Stimulated activated CD4-positive, alpha-beta T cell treated with anti-CD3 and anti-CD28 coated beads, Interleukin-15, amount 100 ng/mL, for 24 hours (primary cell): ENCODE measurements around the gene SLC6A18.

ENCODE experiments used
- DNase-seq: peaks from one replicate; pipeline ENCODE4 v3.0.0-alpha.2; 2020

SLC6A18 gene

DNA sequence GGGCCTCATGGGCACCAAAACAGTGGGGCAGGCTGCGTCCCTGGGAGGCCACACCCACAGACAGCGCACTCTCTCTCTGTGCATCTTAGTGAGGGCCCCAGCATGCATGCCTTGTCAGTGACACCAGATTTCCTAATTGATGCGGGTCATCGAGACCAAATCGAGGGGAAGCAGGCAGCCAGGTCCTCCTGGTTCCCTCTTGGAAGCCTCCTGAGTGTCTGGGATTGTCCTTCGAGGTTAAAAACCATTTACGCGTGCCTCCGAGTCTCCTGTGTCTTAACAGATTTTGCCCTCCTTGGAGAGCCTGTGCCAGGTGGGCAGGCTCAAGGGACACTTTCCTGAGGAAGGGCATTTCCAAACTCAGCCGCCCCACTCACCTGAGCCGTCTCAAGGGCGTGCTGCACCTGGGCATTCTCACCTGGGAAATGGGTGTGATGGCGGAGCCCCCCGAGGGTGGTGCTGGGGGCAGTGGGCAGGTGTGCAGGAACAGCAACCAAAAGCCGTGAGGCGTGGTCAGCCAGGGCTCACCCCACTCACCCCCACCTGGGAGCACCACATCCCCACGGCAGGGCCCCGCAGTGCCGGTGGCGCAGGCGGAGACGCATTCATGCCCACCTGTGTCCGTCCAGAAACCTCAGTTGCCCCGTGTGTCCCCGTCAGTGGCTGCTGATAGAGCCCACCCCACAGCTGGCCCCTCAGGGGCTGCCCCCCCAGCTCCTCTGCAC lies 21.1 kb upstream of the SLC6A18 start:
- no peak for DNase-seq

DNA sequence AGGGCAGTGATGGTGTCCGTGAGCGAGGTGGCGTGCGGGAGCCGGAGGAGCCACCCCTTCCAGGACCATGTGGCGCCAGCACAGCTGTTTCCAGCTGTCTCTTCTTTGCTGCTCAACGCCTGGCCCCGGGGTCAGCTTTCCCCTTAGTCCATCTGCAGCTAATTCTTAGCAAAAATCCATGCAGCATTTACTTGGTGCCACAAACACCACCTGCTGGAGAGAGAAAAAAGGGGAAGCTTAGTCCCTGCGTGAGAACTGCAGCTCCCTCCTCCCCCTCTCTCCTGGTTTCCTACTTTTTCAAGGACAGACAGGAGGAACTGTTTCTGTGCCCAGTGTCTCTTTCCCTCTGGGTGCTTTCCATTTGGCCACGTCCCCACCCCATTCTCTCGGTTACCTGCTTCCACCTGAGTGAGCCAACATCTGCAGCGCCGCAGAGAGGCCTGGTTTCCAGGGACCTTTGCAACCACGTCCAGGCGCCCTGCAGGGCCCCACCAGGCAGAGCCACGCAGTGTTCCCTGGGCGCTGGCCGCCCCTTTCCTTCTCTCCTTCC lies 20.4 kb upstream of the SLC6A18 start:
- no peak for DNase-seq

DNA sequence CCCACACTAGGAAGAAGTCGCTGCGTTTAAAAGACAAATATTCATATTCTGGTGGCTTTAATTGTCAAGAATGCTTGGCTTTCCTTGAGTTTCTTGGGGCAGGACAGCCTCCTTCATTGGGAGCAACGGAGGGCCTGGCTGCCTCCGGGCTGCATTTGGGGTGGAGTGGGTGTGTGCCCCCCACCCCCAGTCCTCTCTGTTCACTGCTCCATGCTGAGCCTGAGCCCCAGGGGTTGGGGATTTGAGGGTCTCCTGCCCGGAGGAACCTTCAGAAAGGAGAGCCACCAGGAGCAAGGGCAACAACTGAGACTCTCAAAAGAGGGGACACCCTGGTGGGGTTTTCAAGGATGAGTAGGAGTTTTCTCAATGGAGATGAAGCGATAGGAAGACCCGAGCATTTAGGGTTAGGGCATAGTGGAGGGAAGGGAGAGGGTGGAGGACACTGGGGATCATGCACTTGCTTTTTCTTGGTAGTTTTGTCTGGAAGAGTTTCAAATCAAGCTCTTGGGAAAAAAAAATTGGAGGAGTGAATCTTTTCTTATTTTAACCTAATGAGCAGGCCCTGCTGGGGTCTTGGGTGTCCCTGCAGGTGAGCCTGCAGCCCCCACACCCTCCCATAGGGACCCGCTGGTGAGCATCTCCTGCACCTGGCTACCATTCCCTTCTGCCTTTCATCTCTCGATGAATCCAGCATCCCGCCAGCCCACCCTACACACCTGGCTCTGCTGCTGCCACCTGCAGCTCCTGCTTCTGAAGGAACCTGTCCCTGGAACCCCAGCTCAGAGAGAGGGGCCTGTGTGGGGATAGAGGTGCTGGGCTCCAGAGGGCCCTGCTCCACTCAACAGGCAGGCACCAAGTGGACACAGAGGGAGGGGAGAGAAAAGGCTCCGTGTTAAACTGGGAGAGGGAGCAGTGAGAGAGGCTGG lies 19.7 kb upstream of the SLC6A18 start:
- no peak for DNase-seq

GRCh38 chr5:1206521-1207412 lies 18.4 kb upstream of the SLC6A18 start:
- no peak for DNase-seq

GRCh38 chr5:1207555-1207954 lies 17.6 kb upstream of the SLC6A18 start:
- DNase-seq: no peak

DNA sequence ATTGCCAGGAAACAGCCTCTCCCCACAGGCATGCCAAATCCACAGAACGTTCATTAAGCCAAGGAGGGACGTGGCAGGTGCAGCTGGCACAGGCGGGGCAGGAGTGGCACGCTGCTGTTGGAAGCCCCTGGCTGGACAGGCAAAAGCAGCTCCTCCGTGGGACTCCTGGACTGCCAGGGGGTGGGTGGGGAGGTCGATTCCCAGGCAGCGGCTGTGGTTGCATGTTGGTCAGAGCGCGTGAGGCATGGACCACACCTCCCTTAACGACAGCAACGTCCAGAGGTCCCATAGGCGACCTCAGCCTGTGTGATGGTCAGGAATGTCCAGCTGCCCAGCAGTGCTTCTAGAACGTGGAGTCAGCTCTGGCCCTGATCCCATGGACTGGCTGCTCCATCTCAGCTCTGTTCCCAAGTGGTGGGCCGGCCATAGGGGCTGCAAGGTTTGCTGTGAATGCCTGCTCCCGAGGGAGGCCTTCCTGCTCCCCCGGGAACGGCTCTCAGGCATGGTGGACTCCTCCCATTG lies 16.9 kb upstream of the SLC6A18 start:
- no peak for DNase-seq

DNA sequence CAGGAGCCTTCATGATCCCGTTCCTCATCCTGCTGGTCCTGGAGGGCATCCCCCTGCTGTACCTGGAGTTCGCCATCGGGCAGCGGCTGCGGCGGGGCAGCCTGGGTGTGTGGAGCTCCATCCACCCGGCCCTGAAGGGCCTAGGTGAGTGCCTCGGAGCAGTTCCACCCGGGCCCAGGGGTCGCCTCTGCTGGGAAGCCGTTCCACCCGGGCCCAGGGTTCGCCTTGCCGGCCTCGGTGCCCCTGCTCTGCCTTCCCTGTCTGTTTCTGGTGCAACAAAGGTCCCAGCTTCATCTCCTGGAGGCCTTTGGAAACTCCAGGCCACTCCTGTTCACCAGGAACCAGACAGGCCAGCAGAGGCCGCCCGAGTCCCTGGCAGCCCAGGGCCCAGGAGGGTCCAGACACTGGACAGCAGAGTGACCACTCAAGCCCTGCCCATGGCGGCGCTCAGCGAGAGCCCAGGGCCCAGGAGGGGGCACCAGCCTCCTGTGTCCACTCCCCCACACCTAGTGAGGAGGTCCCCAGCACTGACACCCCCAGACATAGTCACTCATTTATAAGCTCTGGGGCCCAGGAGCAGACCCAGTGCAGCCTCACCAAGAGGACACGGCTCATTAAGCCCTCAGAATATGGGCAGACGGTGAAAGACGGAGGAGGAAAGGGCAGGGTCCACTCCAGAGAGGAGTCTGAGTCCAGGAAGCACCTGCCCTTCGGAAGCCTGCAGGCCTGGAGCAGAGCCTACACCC lies 16.3 kb upstream of the SLC6A18 start:
- no peak for DNase-seq

DNA sequence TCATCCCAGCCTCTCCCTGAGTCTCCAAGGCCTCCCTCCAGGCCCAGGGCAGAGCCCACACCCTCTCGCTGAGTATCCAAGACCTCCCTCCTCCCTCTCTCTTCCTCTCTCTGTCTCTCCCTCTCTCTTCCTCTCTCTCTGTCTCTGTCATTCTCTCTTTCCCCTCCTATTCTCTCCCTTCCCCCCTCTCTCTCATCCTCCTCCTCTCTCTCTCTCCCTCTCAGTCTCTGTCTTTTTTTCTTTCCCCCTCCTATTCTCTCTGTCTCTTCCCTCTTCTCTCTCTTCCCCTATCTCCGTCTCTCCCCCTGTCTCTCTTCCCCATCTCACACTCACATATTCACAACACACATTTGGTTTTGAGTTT lies 15.7 kb upstream of the SLC6A18 start:
- no peak for DNase-seq

DNA sequence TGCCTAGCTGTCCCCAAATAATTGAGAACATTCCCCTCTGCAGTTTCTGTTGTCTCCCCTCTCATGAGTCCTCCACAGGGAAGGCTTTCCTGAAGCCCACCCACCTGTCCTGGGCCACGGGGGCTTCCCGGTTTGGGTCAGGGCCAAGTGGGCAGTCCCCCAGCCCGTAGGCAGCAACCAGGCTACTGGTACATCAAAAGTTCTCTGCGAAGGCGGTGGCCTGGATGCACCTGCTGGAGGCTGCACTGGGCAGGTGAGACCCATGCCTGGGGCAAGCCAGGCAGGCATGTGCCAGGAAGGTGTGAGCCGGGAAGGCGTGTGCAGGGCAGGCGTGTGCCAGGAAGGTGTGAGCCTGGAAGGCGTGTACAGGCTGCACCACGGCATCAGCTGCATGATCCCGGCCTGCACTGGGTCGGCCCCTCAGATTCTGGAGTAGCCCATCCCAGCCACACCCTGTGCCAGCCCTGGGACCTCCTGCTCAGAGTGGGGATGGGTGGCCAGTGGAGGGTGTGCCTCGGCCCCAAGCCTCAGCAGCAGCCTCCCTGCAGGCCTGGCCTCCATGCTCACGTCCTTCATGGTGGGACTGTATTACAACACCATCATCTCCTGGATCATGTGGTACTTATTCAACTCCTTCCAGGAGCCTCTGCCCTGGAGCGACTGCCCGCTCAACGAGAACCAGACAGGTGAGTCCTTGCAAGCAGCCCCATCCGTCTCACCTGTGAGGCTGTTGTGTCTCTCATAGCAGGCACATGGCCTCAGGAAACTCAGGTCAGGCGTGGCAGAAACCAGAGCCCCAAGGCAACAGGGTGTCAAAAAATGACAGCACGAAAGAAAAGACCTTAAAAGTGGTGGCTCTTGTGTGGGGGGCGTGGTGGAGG lies 15.0 kb upstream of the SLC6A18 start:
- DNase-seq: no peak

- no peak for DNase-seq
Observed at GRCh38 chr5:1210832-1211251, 14.3 kb upstream of the SLC6A18 start.

DNA sequence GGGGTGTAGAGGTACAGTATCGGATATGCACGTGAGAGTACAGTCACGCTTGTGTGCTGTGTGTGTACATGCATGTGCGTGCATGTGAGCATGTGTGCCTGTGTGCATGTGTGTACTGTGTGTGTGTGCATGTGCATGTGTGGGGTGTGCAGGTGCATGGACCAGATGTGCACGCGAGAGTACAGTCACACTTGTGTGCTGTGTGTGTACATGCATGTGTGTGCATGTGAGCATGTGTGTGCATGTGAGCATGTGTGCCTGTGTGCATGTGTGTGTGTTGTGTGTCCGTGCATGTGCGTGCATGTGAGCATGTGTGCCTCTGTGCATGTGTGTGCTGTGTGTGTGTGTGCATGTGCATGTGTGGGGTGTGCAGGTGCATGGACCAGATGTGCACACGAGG lies 13.5 kb upstream of the SLC6A18 start:
- no peak for DNase-seq

GRCh38 chr5:1212271-1212670 lies 12.9 kb upstream of the SLC6A18 start:
- DNase-seq: no peak

DNA sequence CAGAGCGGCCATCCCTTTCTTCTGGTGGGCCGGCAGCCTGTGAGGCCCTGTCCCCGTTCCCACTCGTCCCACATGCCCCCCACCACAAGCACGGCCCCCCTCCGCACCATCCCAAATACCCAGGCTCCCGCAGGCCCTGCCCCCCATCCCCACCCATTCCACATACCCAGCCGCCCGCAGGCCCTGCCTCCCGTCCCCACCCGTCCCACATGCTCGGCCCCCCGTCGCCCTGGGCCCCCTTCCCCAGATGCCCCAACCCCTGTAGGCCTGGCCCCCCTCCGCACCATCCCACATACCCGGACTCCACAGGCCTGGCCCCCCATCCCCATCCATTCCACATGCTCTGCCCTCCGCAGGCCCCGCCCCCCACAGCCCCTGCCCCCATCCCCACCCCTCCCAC lies 12.3 kb upstream of the SLC6A18 start:
- no peak for DNase-seq

GRCh38 chr5:1213508-1214162 lies 11.5 kb upstream of the SLC6A18 start:
- no peak for DNase-seq

DNA sequence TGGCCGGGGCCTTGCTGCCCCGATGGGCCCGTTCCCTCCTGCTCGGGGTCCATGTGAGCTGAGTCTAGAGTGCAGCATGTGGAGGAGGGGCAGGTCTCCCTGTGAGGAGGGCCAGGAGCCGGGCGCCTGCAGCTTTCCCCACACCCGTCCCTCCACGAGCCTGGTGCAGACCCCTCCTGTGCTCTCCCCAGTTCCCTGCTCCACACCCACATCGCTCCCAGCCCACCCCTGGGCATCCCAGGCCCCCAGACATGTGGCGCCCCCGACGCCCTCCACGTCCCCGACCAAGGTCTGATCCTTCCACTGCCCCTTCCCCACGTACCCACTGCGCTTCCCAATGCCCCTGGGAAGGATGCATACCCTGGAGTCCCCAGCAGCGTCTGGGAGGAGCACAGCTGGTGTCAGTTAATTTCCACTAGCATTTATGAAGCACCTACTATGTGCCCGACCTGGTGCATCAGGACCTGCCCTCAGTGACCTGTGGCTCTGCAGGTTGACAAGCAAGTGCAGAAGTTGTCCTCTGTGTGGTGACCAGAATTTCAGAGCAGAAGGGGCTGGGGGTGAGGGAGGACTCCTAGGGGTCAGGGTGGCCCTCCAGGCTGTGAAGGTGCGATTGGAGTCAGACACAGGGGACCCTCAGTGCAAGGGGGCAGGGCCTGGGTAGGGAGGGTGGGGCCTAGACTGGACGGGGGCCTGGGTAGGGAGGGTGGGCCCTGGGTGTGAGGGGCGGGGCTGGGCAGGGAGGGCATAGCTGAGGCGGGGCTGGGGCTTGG lies 10.8 kb upstream of the SLC6A18 start:
- DNase-seq: no peak

- no peak for DNase-seq
Observed at GRCh38 chr5:1214936-1215220, 10.3 kb upstream of the SLC6A18 start.

- DNase-seq: no peak
Observed at GRCh38 chr5:1215320-1216096, 9.7 kb upstream of the SLC6A18 start.

DNA sequence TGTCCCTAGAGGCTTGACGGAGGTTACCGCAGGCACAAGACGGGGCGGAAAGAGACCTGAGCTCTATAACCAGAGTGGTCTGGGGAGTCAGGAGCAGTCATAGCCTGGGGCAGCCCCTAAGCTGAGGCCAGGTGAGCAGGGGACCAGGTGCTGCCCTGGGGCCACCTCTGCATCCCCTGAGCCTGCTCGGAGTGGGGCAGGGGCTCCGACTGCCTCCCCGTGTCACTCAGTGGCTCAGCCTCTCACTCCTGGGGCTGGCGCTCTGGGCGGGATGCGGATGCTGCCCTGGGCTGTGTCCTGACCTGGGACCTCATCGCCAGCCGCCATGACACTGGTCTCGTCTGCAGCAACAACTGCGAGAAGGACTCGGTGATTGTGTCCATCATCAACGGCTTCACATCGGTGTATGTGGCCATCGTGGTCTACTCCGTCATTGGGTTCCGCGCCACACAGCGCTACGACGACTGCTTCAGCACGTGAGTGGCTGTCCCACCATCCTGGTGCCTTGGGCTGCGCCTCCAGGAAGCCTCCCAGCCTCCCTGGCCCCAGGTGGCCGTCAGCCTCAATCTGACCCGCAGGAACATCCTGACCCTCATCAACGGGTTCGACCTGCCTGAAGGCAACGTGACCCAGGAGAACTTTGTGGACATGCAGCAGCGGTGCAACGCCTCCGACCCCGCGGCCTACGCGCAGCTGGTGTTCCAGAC lies 8.8 kb upstream of the SLC6A18 start:
- DNase-seq: no peak
